ENCODE data around the gene TXNDC8. TPM values are rescaled to one million over a fixed set of nuclear protein-coding genes. Genes with fewer than 3 reads are reported as not detected.

Gene TXNDC8
- total RNA-seq, 4 donors from 2014 or later, result not detected

DNA sequence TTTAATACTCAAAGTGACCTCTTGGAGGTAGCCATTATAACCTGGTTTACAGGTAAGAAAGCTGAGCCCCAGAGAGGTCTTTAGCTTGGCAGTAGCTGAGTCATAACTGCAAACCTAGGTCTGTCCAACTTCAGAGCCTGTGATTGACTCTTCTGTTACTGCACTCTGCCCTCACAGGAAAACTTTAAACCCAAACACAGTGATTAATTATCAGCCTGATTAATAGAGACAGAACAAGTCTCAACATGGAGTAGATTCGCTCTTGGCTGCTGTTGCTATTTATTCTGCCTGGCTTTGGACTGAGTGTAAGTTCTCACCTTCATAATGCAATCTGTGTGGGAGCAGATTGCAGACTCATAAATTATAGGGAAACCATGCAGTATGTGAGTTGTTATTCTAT is 53.9 kb downstream of the TXNDC8 start:
- DNase-seq, result no peak
- peak overlapping the region in 2 of 4 donors; percentile 59 to 69 for H3K27ac ChIP-seq

DNA sequence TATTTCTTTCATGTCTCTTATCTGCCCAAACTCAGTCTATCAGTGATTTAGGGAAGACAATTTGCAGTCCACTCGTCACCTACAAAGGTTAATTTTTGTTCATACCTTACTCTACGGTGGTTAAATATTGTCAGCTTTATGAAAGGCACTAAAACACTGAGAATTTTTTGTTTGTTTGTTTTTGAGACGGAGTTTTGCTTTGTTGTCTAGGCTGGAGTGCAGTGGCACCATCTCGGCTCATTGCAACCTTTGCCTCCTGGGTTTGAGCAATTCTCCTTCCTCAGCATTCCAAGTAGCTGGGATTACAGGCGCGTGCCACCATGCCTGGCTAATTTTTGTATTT is 55.0 kb downstream of the TXNDC8 start:
- DNase-seq, result no peak
- Histone ChIP-seq H3K4me1 (peaks cover 0 to 9% (median 0%) of the 10 kb centered on the region in 4 donors), H3K27ac (peak overlapping the region in 1 of 4 donors; percentile 69)

More for the DNA sequence above, 53.9 kb downstream of the TXNDC8 start:
- Histone ChIP-seq H3K27me3 (no peaks in the 10 kb centered on the region), H3K36me3 (no peaks in the 10 kb centered on the region), H3K4me1 (peaks cover 0 to 9% (median 0%) of the 10 kb centered on the region in 4 donors), H3K4me3 (peak overlapping the region in 1 of 4 donors; percentile 9), H3K9me3 (no peaks in the 10 kb centered on the region)
- TF ChIP-seq POLR2A (IDR thresholded peaks at IDR 0.05), result no peak
- TF ChIP-seq, protein P1, sequence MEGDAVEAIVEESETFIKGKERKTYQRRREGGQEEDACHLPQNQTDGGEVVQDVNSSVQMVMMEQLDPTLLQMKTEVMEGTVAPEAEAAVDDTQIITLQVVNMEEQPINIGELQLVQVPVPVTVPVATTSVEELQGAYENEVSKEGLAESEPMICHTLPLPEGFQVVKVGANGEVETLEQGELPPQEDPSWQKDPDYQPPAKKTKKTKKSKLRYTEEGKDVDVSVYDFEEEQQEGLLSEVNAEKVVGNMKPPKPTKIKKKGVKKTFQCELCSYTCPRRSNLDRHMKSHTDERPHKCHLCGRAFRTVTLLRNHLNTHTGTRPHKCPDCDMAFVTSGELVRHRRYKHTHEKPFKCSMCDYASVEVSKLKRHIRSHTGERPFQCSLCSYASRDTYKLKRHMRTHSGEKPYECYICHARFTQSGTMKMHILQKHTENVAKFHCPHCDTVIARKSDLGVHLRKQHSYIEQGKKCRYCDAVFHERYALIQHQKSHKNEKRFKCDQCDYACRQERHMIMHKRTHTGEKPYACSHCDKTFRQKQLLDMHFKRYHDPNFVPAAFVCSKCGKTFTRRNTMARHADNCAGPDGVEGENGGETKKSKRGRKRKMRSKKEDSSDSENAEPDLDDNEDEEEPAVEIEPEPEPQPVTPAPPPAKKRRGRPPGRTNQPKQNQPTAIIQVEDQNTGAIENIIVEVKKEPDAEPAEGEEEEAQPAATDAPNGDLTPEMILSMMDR (IDR thresholded peaks at IDR 0.05), result no peak

DNA sequence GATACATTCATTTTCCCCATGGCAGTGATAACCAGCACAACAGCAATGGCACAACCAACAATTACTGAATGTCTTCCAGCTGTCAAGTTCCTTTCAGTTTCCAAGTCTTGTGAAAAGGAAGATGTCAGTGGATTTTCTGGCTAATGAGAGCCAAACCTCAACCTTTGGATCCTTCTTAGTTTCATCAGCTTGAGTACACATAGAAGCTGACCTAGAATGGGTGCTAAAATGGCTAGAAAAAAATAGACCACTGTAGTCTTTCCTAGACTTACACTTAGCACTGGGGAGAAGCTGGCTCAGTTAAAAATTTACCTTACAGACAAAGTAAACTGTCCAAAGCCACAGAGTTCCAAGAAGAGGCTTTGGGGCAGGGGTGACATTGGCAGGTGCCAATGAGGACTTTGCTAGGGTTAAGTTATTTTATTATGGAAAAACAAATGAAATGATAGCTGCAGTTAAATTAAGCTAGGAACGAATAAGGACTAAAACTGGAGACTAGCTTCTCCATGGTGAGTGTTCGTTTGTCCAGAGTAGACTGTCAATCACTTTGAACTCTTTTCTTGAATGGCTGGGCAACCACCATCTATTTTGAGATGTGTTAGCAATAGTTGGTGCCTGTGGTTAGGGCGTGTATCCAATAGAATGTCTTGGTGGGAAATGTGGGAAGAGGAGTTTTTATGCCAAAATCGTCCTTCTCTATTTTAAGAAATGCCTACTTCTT is 55.5 kb downstream of the TXNDC8 start:
- no peaks in the 10 kb centered on the region for H3K36me3 ChIP-seq
- no peak for TF ChIP-seq POLR2A (IDR thresholded peaks at IDR 0.05)
- TF ChIP-seq, protein P1 (IDR thresholded peaks at IDR 0.05), result no peak
- no peak for DNase-seq
- peaks cover 0 to 9% (median 0%) of the 10 kb centered on the region in 4 donors for H3K4me1 ChIP-seq
- H3K4me3 ChIP-seq, result no peak overlapping the region
- no peaks in the 10 kb centered on the region for H3K27me3 ChIP-seq
- no peaks in the 10 kb centered on the region for H3K9me3 ChIP-seq
- H3K27ac ChIP-seq, result peak overlapping the region in 1 of 4 donors; percentile 69

More for the DNA sequence above, 55.0 kb downstream of the TXNDC8 start:
- H3K36me3 ChIP-seq, result no peaks in the 10 kb centered on the region
- no peak overlapping the region for H3K4me3 ChIP-seq
- no peak for TF ChIP-seq POLR2A (IDR thresholded peaks at IDR 0.05)
- TF ChIP-seq, protein P1 (IDR thresholded peaks at IDR 0.05), result no peak
- no peaks in the 10 kb centered on the region for H3K27me3 ChIP-seq
- no peaks in the 10 kb centered on the region for H3K9me3 ChIP-seq

DNA sequence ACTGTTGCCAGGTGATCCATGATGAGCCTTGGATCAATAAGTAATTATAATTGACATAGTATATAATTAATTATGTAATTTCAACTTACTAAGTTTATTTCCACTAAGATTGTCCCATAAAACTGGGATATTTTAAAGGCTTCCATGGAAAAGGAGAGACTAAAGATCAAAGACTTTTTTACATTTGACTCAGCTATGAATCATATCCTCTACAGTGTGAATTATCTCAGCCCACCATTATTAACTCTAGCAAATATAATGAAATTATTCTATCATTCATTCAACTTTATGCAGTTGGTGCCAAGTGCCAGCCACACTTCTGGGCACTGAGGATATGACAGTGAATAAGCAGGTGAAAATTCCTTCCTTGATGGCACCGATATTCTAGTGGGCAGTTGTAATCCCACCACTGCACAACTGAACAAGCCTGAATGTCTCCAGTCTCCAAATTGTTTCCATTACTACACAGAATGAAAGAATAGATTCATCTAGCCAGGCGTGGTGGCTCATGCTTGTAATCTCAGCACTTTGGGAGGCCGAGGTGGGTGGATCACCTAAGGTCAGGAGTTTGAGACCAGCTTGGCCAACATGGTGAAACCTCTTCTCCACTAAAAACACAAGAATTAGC is 59.5 kb downstream of the TXNDC8 start:
- TF ChIP-seq, protein P1 (IDR thresholded peaks at IDR 0.05), result no peak
- no peak for TF ChIP-seq POLR2A (IDR thresholded peaks at IDR 0.05)
- no peak overlapping the region for H3K4me3 ChIP-seq

DNA sequence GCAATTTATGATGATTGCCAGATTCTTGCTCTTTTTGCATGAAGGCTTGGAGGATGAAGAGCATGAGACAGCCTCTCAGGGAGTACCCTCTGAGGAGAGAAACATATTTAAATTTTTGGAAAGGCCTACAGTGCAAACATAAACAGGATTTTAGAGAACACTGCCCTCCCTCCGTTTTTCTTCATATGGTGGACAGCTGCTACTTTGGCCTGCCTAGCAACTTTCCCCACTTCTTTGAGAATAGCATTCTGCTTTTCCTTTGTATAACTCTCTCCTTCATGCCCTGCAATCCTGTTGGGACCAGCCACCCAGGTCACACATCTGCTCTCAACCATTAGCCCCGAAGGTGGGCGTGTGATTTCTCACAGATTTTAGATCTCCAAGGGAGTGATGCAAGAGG is 60.9 kb downstream of the TXNDC8 start:
- no peaks in the 10 kb centered on the region for H3K9me3 ChIP-seq
- H3K4me3 ChIP-seq, result no peak overlapping the region
- no peaks in the 10 kb centered on the region for H3K27me3 ChIP-seq
- H3K27ac ChIP-seq, result no peak overlapping the region
- no peak for DNase-seq
- TF ChIP-seq, protein P1 (IDR thresholded peaks at IDR 0.05), result no peak
- TF ChIP-seq POLR2A (IDR thresholded peaks at IDR 0.05), result no peak
- H3K4me1 ChIP-seq, result no peaks in the 10 kb centered on the region
- H3K36me3 ChIP-seq, result no peaks in the 10 kb centered on the region

More for the DNA sequence above, 59.5 kb downstream of the TXNDC8 start:
- DNase-seq, result no peak
- Histone ChIP-seq H3K27me3 (no peaks in the 10 kb centered on the region), H3K27ac (no peak overlapping the region), H3K36me3 (no peaks in the 10 kb centered on the region), H3K9me3 (no peaks in the 10 kb centered on the region), H3K4me1 (peaks cover 0 to 5% (median 0%) of the 10 kb centered on the region in 4 donors)
